Measurements from ENCODE around the gene RNF40.

GRCh38 chr16:30787613-30788378, 25.7 kb downstream of the RNF40 start:
- TF ChIP-seq, protein P1, sequence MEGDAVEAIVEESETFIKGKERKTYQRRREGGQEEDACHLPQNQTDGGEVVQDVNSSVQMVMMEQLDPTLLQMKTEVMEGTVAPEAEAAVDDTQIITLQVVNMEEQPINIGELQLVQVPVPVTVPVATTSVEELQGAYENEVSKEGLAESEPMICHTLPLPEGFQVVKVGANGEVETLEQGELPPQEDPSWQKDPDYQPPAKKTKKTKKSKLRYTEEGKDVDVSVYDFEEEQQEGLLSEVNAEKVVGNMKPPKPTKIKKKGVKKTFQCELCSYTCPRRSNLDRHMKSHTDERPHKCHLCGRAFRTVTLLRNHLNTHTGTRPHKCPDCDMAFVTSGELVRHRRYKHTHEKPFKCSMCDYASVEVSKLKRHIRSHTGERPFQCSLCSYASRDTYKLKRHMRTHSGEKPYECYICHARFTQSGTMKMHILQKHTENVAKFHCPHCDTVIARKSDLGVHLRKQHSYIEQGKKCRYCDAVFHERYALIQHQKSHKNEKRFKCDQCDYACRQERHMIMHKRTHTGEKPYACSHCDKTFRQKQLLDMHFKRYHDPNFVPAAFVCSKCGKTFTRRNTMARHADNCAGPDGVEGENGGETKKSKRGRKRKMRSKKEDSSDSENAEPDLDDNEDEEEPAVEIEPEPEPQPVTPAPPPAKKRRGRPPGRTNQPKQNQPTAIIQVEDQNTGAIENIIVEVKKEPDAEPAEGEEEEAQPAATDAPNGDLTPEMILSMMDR (IDR thresholded peaks at IDR 0.05), result no peak
- TF ChIP-seq POLR2A (IDR thresholded peaks at IDR 0.05), result no peak
